ENCODE results near the gene IGFLR1. TPM values are rescaled to one million over a fixed set of nuclear protein-coding genes. Genes with fewer than 3 reads are reported as not detected.

The IGFLR1 gene
- polyA plus RNA-seq, 2 of the 4 experiments (the other 2 are of a cell fraction) = 6.4 to 14.4 TPM

GRCh38 chr19:35733180-35734125, 8.8 kb downstream of the IGFLR1 start:
- no peaks in the 10 kb centered on the region for H3K9me3 ChIP-seq
- H3K4me3 ChIP-seq = no peak overlapping the region
- ChIA-PET CTCF (interaction anchor here (0.6 to 2.4 kb wide), 7 partner anchors 9 to 45 kb away, joined by 3 to 11 read pairs (median 5); no protein-coding TSS in a partner anchor), POLR2A (interaction anchor here (1.1 to 1.6 kb wide), 2 partner anchors 11 to 15 kb away, joined by 3 to 4 read pairs; no protein-coding TSS in a partner anchor)
- H3K27ac ChIP-seq = no peak overlapping the region
- FAIRE-seq (peak; percentile 56), DNase-seq (ENCODE audit: low read depth in 1 of 2, low spot score in 1 of 2) (no peak), ATAC-seq (no peak)
- H3K4me1 ChIP-seq = no peaks in the 10 kb centered on the region
- TF ChIP-seq FOSL2 (IDR thresholded peaks at IDR 0.05) = no peak
- no peak for TF ChIP-seq FOSL2 (CRISPR knock-in tag; IDR thresholded peaks at IDR 0.05)
- TF ChIP-seq JUN (IDR thresholded peaks at IDR 0.05) = 0 out of 5 replicates have a peak, but pooled peaks of 1 of the 2 experiments have one; percentile 7
- 94% methylated on average over 30 of the region's 35 CpGs for WGBS (ENCODE audit: missing lambda C conversion rate)
- H3K4me2 ChIP-seq = no peak overlapping the region

GRCh38 chr19:35732540-35733179, 9.6 kb downstream of the IGFLR1 start:
- Histone ChIP-seq H3K27ac (no peak overlapping the region), H3K4me2 (no peak overlapping the region), H3K4me1 (no peaks in the 10 kb centered on the region), H3K9me3 (no peaks in the 10 kb centered on the region), H3K4me3 (no peak overlapping the region)
- ChIA-PET POLR2A (interaction anchor here (1.1 to 2.1 kb wide), 2 partner anchors 8 to 14 kb away, joined by 3 to 10 read pairs; no protein-coding TSS in a partner anchor), CTCF (interaction anchor here (1.0 to 2.0 kb wide), 4 partner anchors 9 to 217 kb away, joined by 3 to 7 read pairs (median 5); no protein-coding TSS in a partner anchor)
- TF ChIP-seq, protein P1, sequence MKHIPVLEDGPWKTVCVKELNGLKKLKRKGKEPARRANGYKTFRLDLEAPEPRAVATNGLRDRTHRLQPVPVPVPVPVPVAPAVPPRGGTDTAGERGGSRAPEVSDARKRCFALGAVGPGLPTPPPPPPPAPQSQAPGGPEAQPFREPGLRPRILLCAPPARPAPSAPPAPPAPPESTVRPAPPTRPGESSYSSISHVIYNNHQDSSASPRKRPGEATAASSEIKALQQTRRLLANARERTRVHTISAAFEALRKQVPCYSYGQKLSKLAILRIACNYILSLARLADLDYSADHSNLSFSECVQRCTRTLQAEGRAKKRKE (CRISPR knock-in tag; IDR thresholded peaks at IDR 0.05; ENCODE audit: low read depth) = no peak
- TF ChIP-seq, protein P2, sequence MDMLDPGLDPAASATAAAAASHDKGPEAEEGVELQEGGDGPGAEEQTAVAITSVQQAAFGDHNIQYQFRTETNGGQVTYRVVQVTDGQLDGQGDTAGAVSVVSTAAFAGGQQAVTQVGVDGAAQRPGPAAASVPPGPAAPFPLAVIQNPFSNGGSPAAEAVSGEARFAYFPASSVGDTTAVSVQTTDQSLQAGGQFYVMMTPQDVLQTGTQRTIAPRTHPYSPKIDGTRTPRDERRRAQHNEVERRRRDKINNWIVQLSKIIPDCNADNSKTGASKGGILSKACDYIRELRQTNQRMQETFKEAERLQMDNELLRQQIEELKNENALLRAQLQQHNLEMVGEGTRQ (IDR thresholded peaks at IDR 0.05) = no peak
- TF ChIP-seq NR3C1 (IDR thresholded peaks at IDR 0.05) (no peak), ZC3H11A (IDR thresholded peaks at IDR 0.05) (no peak), MYC (IDR thresholded peaks at IDR 0.05; ENCODE audit: borderline replicate concordance, low read length) (no peak), ESRRA (IDR thresholded peaks at IDR 0.05; ENCODE audit: borderline replicate concordance, low read length) (no peak), RAD21 (conservative IDR thresholded peaks at IDR 0.05 in 1 of 2, IDR thresholded peaks at IDR 0.05 in 1 of 2) (no peak), HOXB5 (CRISPR knock-in tag; IDR thresholded peaks at IDR 0.05) (no peak), FOSB (CRISPR knock-in tag; IDR thresholded peaks at IDR 0.05) (no peak), ELK1 (IDR thresholded peaks at IDR 0.05; ENCODE audit: low read depth, low read length) (no peak), ZSCAN20 (CRISPR knock-in tag; IDR thresholded peaks at IDR 0.05) (no peak), BHLHE40 (IDR thresholded peaks at IDR 0.05; ENCODE audit: low read depth, low read length) (no peak), CTCF (IDR thresholded peaks at IDR 0.05) (no peak), TP53 (CRISPR knock-in tag; IDR thresholded peaks at IDR 0.05) (no peak), EHF (CRISPR knock-in tag; IDR thresholded peaks at IDR 0.05) (no peak), ZFP36 (IDR thresholded peaks at IDR 0.05; ENCODE audit: borderline replicate concordance, partially characterized antibody) (no peak), KDM5A (IDR thresholded peaks at IDR 0.05) (no peak)
- TF ChIP-seq, protein P3, sequence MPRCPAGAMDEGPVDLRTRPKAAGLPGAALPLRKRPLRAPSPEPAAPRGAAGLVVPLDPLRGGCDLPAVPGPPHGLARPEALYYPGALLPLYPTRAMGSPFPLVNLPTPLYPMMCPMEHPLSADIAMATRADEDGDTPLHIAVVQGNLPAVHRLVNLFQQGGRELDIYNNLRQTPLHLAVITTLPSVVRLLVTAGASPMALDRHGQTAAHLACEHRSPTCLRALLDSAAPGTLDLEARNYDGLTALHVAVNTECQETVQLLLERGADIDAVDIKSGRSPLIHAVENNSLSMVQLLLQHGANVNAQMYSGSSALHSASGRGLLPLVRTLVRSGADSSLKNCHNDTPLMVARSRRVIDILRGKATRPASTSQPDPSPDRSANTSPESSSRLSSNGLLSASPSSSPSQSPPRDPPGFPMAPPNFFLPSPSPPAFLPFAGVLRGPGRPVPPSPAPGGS (IDR thresholded peaks at IDR 0.05) = no peak
- ATAC-seq (no peak), DNase-seq (ENCODE audit: low read depth in 1 of 2, low spot score in 1 of 2) (no peak), FAIRE-seq (no peak)
- 96% methylated on average over 25 of the region's 25 CpGs for WGBS (ENCODE audit: missing lambda C conversion rate)
